Measurements from ENCODE around the gene KCTD20. TPM values are rescaled to one million over a fixed set of nuclear protein-coding genes. Genes with fewer than 3 reads are reported as not detected.
"Not testable (repeated sequence)": the region's sequence is repeated elsewhere in the genome, so short reads cannot be mapped to it uniquely, and the experiment has no call there.

Gene KCTD20
- total RNA-seq: 10 to 100 TPM; 53.9 to 65.0 TPM

GRCh38 chr6:36442671-36443470 lies at the start of gene KCTD20, which contains the start of gene PXT1:
Gene KCTD20, plus strand, starts transcription at chr6:36443000. Its CDS starts 27,098 bp downstream, at chr6:36470098.
Gene PXT1, minus strand, starts transcription at chr6:36442854. Its CDS starts 16,772 bp downstream, at chr6:36426082.
- DNase-seq (peak; percentile 93), ATAC-seq (peak; percentile 87)
- Mint-ChIP-seq H3K4me3 (peak within 1 kb of the TSS; percentile 99), H3K9me3 (ENCODE audit: low read depth) (no peaks in the 10 kb centered on the region), H3K36me3 (peaks cover 13% of the 10 kb centered on the region), H3K4me1 (peaks cover 36% of the 10 kb centered on the region), H3K27me3 (no peaks in the 10 kb centered on the region), H3K27ac (peak within 1 kb of the TSS; percentile 98)
- CTCF ChIA-PET: interaction anchor here (1.1 to 1.3 kb wide), 4 partner anchors 10 to 158 kb away, joined by 3 to 4 read pairs (median 4); no protein-coding TSS in a partner anchor

- no peaks in the 10 kb centered on the region for H3K4me1 Mint-ChIP-seq
- no peak for DNase-seq
- peaks cover 1% of the 10 kb centered on the region for H3K36me3 Mint-ChIP-seq
- H3K9me3 Mint-ChIP-seq (ENCODE audit: low read depth): no peaks in the 10 kb centered on the region
- H3K4me3 Mint-ChIP-seq: no peak overlapping the region
- H3K27me3 Mint-ChIP-seq: peaks cover 13% of the 10 kb centered on the region
- ATAC-seq: no peak
- no peak overlapping the region for H3K27ac Mint-ChIP-seq
- CTCF ChIA-PET: no interaction called here
Observed at GRCh38 chr6:36399970-36400369, 42.8 kb upstream of the KCTD20 start.

- DNase-seq: no peak
- CTCF ChIA-PET: interaction anchor here (0.6 kb wide), 1 partner anchor 80 kb away, joined by 4 read pairs; no protein-coding TSS in a partner anchor
- no peaks in the 10 kb centered on the region for H3K9me3 Mint-ChIP-seq (ENCODE audit: low read depth)
- H3K4me1 Mint-ChIP-seq: no peaks in the 10 kb centered on the region
- H3K36me3 Mint-ChIP-seq: peaks cover 1% of the 10 kb centered on the region
- no peak overlapping the region for H3K27ac Mint-ChIP-seq
- no peak for ATAC-seq
- peaks cover 18% of the 10 kb centered on the region for H3K27me3 Mint-ChIP-seq
- H3K4me3 Mint-ChIP-seq: no peak overlapping the region
Observed at GRCh38 chr6:36402481-36402880, 40.3 kb upstream of the KCTD20 start.

- Mint-ChIP-seq H3K4me1 (no peaks in the 10 kb centered on the region), H3K36me3 (peaks cover 1% of the 10 kb centered on the region), H3K9me3 (ENCODE audit: low read depth) (no peaks in the 10 kb centered on the region), H3K27me3 (peaks cover 21% of the 10 kb centered on the region), H3K4me3 (no peak overlapping the region), H3K27ac (no peak overlapping the region)
- CTCF ChIA-PET: interaction anchor here (1.1 kb wide), 1 partner anchor 19 kb away, joined by 5 read pairs; no protein-coding TSS in a partner anchor
- no peak for DNase-seq
- no peak for ATAC-seq
Observed at GRCh38 chr6:36404164-36404563, 38.6 kb upstream of the KCTD20 start.

- ATAC-seq, CTCF ChIA-PET: not testable (repeated sequence)
Observed at GRCh38 chr6:36409718-36410117, 33.1 kb upstream of the KCTD20 start.

GRCh38 chr6:36413489-36414480 lies 29.0 kb upstream of the KCTD20 start:
- DNase-seq (no peak), ATAC-seq (no peak)
- Mint-ChIP-seq H3K27ac (no peak overlapping the region), H3K27me3 (peaks cover 12% of the 10 kb centered on the region), H3K9me3 (ENCODE audit: low read depth) (peaks cover 2% of the 10 kb centered on the region), H3K36me3 (peaks cover 2% of the 10 kb centered on the region), H3K4me1 (no peaks in the 10 kb centered on the region), H3K4me3 (no peak overlapping the region)
- CTCF ChIA-PET: interaction anchor here (1.0 kb wide), 1 partner anchor 10 kb away, joined by 3 read pairs; no protein-coding TSS in a partner anchor

More at GRCh38 chr6:36409718-36410117, 33.1 kb upstream of the KCTD20 start:
- H3K4me3 Mint-ChIP-seq; H3K27ac Mint-ChIP-seq; DNase-seq; H3K9me3 Mint-ChIP-seq (ENCODE audit: low read depth); H3K4me1 Mint-ChIP-seq; H3K36me3 Mint-ChIP-seq: not testable (repeated sequence)
- H3K27me3 Mint-ChIP-seq: peaks cover 16% of the 10 kb centered on the region

GRCh38 chr6:36414481-36414880 lies 28.3 kb upstream of the KCTD20 start:
- peaks cover 9% of the 10 kb centered on the region for H3K27me3 Mint-ChIP-seq
- no peak overlapping the region for H3K4me3 Mint-ChIP-seq
- peaks cover 2% of the 10 kb centered on the region for H3K9me3 Mint-ChIP-seq (ENCODE audit: low read depth)
- no peak for DNase-seq
- CTCF ChIA-PET: interaction anchor here (1.0 kb wide), 1 partner anchor 9 kb away, joined by 3 read pairs; no protein-coding TSS in a partner anchor
- ATAC-seq: no peak
- H3K27ac Mint-ChIP-seq: no peak overlapping the region
- H3K36me3 Mint-ChIP-seq: peaks cover 2% of the 10 kb centered on the region
- no peaks in the 10 kb centered on the region for H3K4me1 Mint-ChIP-seq

- H3K4me1 Mint-ChIP-seq: peaks cover 11% of the 10 kb centered on the region
- no peak overlapping the region for H3K27ac Mint-ChIP-seq
- no peaks in the 10 kb centered on the region for H3K36me3 Mint-ChIP-seq
- DNase-seq: no peak
- peaks cover 7% of the 10 kb centered on the region for H3K27me3 Mint-ChIP-seq
- H3K9me3 Mint-ChIP-seq (ENCODE audit: low read depth): no peaks in the 10 kb centered on the region
- no peak for ATAC-seq
- no peak overlapping the region for H3K4me3 Mint-ChIP-seq
- CTCF ChIA-PET: interaction anchor here (1.1 to 1.6 kb wide), 3 partner anchors 25 to 161 kb away, joined by 3 to 6 read pairs (median 3); no protein-coding TSS in a partner anchor
Observed at GRCh38 chr6:36418558-36418957, 24.2 kb upstream of the KCTD20 start.

- CTCF ChIA-PET: interaction anchor here (1.2 to 1.6 kb wide), 4 partner anchors 10 to 161 kb away, joined by 3 to 6 read pairs (median 4); no protein-coding TSS in a partner anchor
- peaks cover 4% of the 10 kb centered on the region for H3K27me3 Mint-ChIP-seq
- no peak for ATAC-seq
- peaks cover 18% of the 10 kb centered on the region for H3K4me1 Mint-ChIP-seq
- no peak for DNase-seq
- no peaks in the 10 kb centered on the region for H3K36me3 Mint-ChIP-seq
- no peaks in the 10 kb centered on the region for H3K9me3 Mint-ChIP-seq (ENCODE audit: low read depth)
- no peak overlapping the region for H3K4me3 Mint-ChIP-seq
- H3K27ac Mint-ChIP-seq: no peak overlapping the region
Observed at GRCh38 chr6:36419310-36419709, 23.5 kb upstream of the KCTD20 start.

- peaks cover 18% of the 10 kb centered on the region for H3K4me1 Mint-ChIP-seq
- no peak for DNase-seq
- peak overlapping the region; percentile 86 for H3K27ac Mint-ChIP-seq
- no peak for ATAC-seq
- no peaks in the 10 kb centered on the region for H3K27me3 Mint-ChIP-seq
- CTCF ChIA-PET: interaction anchor here (0.8 to 2.7 kb wide), 19 partner anchors 14 to 337 kb away, joined by 3 to 24 read pairs (median 4); partner anchors contain the start of genes ETV7, KCTD20, PXT1 and STK38
- H3K9me3 Mint-ChIP-seq (ENCODE audit: low read depth): no peaks in the 10 kb centered on the region
- H3K4me3 Mint-ChIP-seq: peak overlapping the region; percentile 79
- H3K36me3 Mint-ChIP-seq: no peaks in the 10 kb centered on the region
Observed at GRCh38 chr6:36422714-36423100, 20.1 kb upstream of the KCTD20 start.

GRCh38 chr6:36423101-36423824 lies 19.5 kb upstream of the KCTD20 start:
- H3K4me1 Mint-ChIP-seq: peaks cover 18% of the 10 kb centered on the region
- H3K9me3 Mint-ChIP-seq (ENCODE audit: low read depth): no peaks in the 10 kb centered on the region
- CTCF ChIA-PET: interaction anchor here (0.7 to 2.7 kb wide), 22 partner anchors 9 to 336 kb away, joined by 3 to 24 read pairs (median 4); partner anchors contain the start of genes ETV7, KCTD20, PXT1 and STK38
- H3K36me3 Mint-ChIP-seq: no peaks in the 10 kb centered on the region
- no peaks in the 10 kb centered on the region for H3K27me3 Mint-ChIP-seq
- H3K27ac Mint-ChIP-seq: peak overlapping the region; percentile 86
- ATAC-seq (peak; percentile 98), DNase-seq (peak; percentile 99)
- H3K4me3 Mint-ChIP-seq: peak overlapping the region; percentile 79

- no peaks in the 10 kb centered on the region for H3K9me3 Mint-ChIP-seq (ENCODE audit: low read depth)
- H3K27ac Mint-ChIP-seq: no peak overlapping the region
- no peaks in the 10 kb centered on the region for H3K36me3 Mint-ChIP-seq
- H3K4me1 Mint-ChIP-seq: peaks cover 18% of the 10 kb centered on the region
- no peaks in the 10 kb centered on the region for H3K27me3 Mint-ChIP-seq
- CTCF ChIA-PET: interaction anchor here (1.5 kb wide), 1 partner anchor 9 kb away, joined by 3 read pairs; no protein-coding TSS in a partner anchor
- DNase-seq (no peak), ATAC-seq (no peak)
- no peak overlapping the region for H3K4me3 Mint-ChIP-seq
Observed at GRCh38 chr6:36426622-36427021, 16.2 kb upstream of the KCTD20 start.

Data from activated CD8-positive, alpha-beta memory T cell treated with anti-CD3 and anti-CD28 coated beads, Interleukin-2, amount 10 ng/mL, durations not matched to agents 7 days and 5 days (primary cell).